Stimulated activated CD8-positive, alpha-beta memory T cell treated with anti-CD3 and anti-CD28 coated beads, Interleukin-4, amount 100 ng/mL, for 4 hours (primary cell): Measurements from ENCODE around the gene PCCA.
"Not testable (repeated sequence)": the region's sequence is repeated elsewhere in the genome, so short reads cannot be mapped to it uniquely, and the experiment has no call there.

Source experiments
- DNase-seq, 2 donors: peaks; one replicate each; pipeline ENCODE4 v3.0.0-alpha.2; 2020; ENCODE audit warnings: low read depth in 2 of 2, low spot score in 1 of 2

PCCA gene

GRCh38 chr13:100565286-100565685 is 476.4 kb downstream of the PCCA start:
- DNase-seq, result no peak

DNA sequence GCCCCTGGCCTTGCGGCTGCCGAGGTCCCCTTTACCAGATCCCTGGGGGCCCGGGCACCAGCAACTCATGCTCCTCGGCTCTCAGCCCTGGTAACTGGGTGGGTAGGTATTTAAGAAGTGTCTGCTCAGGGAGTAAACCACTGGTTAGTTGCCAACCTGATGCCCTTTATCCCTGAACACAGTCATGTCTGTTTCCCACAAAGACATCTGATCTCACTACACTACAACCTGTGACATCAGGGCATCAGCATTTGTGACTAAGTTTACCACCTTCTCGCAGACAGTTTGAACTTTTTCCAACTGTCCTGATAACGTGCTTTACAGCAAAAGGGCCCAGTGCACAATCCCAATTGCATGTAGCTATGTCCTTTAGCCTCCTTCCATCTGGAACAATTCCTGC is 477.6 kb downstream of the PCCA start:
- no peak for DNase-seq

GRCh38 chr13:100573121-100573520 is 484.2 kb downstream of the PCCA start:
- DNase-seq, result peak; percentile 48 to 65

GRCh38 chr13:100577239-100577638 is 488.3 kb downstream of the PCCA start:
- DNase-seq, result not testable (repeated sequence)
